Heart left ventricle (tissue), 13 donors: ENCODE measurements around the gene CLDN14.

Experiments used
- CTCF ChIP-seq, 12 donors: fragments of 200-600 bp; sonication (generic) in 4 of 12; IDR thresholded peaks; one replicate each; pipeline versions ENCODE4 v1.5.0 to v1.8.0; 2018 to 2022; ENCODE audit warnings: antibody characterized with exemption in 12 of 12, mild to moderate bottlenecking in 5 of 12
- POLR2A ChIP-seq, 2 donors: fragments of 450-650 bp; IDR thresholded peaks; one replicate each; pipeline ENCODE4 v1.6.1; 2017; ENCODE audit warnings: antibody characterized with exemption in 2 of 2, mild to moderate bottlenecking in 2 of 2, moderate library complexity in 2 of 2
- donor health status: ischemic (EF 13 %, LVEDD 7.1; RV severe dilation, severe dysfunction).
- donor health status: DM: no; HTN: yes; CAD: no.
- donor health status: DM: no; HTN: no; CAD: no.
- donor health status: ischemic (EF 25% LVEDD 6.9; RV normal size, moderate dysfunction).
- donor health status: ischemic (EF 25% LVEDD 5.7; RV mildly dilated, moderate dysfunction).
- donor health status: ischemic (EF 35%, LVEDD 5.7; RV mildly dilated, moderate dysfunction).
- donor health status: nonischemic (EF 11% LVEDD 7.7; RV severe dilation, severe dysfunction).
- donor health status: DM: yes; HTN: yes; CAD: no.
- donor health status: PGD.
- donor health status: ischemic (EF 29% LVEDD 5.4; RV normal size, mild dysfunction).
- donor health status: nonischemic (EF 23%, LVEDD 6.1; RV moderate dilation, normal function).

- no peak for TF ChIP-seq POLR2A (IDR thresholded peaks at IDR 0.05)
- TF ChIP-seq CTCF (IDR thresholded peaks at IDR 0.05) = no peak
Observed at GRCh38 chr21:36420571-36421339, 59.2 kb downstream of the CLDN14 start.
